HG03064 (cell line): ENCODE measurements around the gene SOCS3.
"Not testable (repeated sequence)": the region's sequence is repeated elsewhere in the genome, so short reads cannot be mapped to it uniquely, and the experiment has no call there.

Experiments
- ATAC-seq: cut with Tn5 transposase; IDR thresholded peaks from one replicate; pipeline ENCODE4 v1.9.1; 2021; ENCODE audit warnings: low read depth; ENCODE audit not compliant: unreplicated experiment

Gene SOCS3

DNA sequence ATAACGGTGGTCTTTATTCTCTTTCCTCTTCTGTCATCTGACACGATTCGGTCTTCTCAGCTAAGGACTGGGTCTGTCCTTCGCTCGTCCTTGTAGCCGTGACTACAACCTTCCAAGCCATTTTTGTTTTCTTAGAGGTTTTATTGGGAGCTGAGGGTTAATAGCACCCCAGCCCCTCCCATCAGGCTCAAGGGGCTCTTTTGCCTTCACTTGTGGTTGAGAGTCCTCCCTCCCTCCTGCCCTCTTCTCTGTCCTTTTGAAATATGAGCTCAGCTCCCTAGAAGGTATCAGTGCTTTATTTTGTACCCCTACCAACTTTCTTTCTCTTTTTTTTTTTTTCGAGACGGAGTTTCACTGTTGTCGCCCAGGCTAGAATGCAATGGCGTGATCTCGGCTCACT is 24.7 kb downstream of the SOCS3 start:
- ATAC-seq = no peak

DNA sequence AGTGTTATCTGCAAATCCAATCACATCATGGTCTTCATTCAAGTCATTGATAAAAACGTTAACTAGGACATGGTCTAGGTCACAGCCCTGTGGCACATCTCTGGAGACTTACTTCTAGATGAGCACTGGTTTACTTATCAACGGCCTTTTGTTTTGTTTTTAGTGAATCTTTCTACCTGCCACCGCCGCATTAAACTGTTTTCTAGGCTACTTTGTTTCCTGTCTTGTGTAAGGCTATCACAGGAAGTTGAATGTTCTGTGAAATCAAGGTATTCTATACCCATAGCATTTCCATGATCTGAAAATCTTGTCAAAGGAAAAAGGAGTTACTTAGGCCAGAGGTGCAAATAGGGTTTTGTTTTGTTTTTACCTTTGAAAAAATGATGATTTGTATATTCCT is 26.9 kb downstream of the SOCS3 start:
- no peak for ATAC-seq

DNA sequence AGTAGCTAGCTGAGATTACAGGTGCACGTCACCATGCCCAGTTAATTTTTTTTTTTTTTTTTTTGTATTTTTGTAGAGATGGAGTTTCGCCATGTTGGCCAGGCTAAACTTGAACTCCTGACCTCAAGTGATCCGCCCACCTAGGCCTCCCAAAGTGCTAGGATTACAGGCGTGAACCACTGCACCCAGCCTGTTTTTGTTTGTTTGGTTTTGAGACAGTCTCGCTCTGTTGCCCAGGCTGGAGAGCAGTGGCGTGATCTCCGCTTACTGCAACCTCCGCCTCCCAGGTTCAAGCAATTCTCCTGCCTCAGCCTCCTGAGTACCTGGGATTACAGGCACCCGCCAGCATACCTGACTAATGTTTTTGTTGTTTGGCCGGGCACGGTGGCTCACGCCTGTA is 28.5 kb downstream of the SOCS3 start:
- ATAC-seq = not testable (repeated sequence)

DNA sequence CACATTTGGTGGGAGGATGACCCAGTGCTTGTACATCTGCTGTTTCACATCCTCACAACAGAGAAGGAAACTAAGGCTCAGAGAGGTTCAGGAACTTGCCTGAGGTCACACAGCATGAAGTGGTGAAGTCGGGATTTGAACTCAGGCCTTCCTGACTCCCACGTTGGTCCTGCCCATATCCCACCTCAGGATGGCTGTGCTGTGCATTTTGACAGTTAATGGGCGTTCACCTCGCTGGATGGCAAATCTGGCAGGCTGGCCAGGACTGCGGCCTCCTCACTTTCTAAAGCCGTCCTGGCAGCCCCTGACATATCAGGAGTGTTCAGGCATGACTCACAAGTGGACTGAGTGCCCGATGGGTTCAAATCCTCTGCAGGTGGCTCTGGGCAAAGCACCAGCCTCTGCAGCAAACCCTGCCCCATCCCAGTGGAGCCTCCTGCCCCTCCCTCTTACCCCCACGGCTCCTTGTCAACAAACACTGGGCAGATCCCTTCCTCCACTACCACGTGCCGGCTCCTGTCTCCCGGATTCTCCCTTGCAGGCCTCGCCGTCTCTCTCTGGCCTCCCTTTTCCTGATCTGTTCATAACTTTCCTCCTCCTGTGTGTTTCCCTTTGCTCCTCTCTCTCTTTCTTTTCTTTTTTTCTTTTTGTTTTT is 29.2 kb downstream of the SOCS3 start:
- no peak for ATAC-seq

DNA sequence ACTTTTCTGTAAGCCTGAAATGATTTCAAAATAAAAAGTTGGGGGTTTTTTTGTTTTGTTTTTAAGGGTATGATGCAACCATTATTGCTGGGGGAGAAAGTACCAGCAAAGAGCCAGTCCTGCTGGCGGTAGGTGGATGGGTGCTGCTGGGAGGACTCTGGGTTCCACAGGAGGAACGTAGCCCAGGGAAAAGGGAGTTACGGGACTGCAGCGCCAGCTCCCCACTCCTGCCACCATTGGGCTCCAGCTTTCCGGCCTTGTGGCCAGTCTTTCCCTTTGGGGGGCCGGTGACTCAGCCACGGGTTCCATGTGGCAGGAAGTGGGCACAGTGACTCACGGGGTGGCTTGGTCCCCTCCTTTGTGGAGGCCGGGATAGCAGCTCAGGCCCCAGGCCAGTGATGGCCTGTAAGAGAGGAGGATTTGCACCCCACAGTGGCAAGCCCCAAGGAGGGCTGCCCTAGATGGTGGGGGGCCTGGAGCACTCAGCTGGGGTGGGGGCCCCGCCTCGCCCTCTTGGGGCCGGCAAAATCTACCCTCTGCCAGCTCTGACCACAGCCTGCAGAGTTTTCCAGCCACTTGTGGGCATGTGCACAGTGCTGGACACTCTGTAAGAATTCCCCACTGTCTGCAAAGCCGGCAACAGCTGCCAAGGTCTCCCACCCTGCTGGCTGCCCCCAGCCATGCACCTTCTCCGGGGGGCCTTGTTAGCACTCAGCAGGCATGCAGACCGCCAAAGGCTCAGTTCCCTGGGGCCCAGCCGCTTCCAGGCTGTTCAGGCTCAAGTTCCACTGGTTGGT is 30.4 kb downstream of the SOCS3 start:
- no peak for ATAC-seq

DNA sequence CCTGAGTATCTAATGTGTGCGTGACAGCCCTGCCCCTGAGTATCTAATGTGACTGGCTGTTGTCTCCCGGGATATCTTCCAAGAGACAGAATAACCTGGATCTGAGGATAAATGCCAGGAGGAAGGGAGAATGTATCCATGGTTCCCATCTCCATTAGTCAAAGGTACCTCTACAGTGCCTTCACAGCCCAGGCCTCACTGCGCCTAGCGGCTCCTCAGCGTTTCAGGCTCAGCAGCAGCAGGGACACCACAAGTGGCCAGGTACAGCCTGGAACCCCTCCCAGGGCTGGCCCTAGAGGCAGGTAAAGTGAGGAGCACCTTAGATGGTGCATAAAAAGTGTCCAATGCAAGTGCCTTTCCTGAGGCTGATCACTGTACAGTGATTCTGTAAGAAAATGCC is 32.0 kb downstream of the SOCS3 start:
- ATAC-seq = no peak

DNA sequence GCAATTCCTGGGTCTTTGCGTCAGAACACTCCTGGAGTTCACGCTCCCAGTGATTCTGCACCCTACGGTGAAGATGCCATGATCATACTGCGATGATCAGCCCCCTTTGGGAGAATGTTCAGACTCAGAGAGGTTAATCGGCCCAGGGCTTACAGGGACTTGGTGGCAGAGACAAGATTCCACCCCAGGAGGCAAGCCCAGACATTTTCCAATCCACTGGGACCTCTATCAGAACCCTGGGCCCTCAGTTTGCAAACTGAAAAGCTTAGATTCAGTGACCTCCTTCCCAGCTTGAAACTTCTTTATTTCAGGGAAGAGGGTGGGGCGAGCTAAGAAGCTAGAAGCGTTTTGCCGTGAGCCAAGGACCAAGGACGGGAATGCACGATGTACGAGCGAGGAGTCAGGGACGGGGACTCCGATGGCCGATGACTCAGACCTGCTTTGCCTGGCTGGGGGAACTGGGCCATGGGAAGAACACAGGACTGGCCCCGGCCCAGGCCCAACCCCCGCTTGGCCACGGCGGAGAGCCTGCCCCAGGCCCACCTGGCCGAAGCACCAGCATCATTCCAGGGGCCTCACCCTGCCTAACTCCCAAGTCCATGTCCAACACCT is 34.7 kb downstream of the SOCS3 start:
- no peak for ATAC-seq

DNA sequence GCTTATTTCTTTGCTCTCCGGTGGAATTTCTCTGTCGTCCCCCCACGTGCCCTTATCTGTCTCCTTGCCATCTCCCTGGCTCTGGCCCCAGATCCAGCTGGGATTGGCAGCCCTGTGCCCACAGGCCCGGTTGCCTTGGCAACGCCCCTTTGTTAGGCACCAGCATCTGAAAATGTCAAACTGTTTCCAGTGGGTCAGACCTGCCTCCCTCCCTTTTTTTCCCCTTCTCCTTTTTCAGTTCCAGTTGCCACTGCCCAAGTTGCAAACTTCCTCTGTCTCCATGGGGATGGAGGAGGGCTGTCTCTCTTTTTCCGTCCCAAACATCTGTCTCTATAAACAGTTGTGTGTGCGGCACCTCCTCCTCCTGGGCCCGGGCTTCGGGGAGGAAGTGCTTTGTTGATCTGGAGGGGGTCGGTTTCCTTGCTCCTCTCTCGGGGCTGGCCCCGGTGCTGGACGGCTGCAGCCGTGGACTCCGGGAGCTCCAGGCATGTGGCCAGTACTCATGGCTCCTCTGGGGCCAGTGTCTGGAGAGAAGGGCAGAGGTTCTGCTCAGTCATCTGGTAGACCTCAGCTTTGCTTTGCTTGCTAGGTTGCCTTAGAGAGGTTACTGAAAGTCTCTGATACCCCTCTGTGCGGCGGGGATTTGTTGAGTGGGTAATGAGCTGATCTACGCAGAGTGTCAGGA is 35.3 kb downstream of the SOCS3 start:
- ATAC-seq = no peak

DNA sequence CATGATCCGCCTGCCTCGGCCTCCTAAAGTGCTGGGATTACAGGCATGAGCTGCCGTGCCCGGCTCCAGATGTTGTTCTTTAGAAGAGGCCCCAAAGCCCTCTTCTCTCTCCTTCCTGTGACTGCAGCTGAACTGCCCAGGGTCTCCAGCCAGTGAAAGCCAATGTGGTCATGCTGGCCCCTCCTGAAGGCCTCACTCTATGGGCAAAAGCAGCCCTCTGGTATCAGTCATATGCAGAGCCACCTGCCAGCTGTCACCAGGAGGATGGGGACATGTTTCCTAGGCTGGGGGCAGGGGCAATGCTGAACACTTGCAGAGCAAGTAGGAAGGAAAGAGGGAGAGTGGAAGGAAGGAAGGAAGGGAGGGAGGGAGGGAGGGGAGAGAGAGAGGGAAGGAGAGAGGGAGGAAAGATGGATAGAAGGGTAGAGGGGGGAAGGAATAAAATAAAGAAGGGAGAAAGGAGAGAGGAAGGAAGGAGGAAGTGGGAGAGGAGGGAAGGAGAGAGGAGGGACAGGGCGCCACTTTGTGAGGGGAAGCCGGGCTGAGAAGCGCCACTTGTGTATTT is 36.0 kb downstream of the SOCS3 start:
- no peak for ATAC-seq

DNA sequence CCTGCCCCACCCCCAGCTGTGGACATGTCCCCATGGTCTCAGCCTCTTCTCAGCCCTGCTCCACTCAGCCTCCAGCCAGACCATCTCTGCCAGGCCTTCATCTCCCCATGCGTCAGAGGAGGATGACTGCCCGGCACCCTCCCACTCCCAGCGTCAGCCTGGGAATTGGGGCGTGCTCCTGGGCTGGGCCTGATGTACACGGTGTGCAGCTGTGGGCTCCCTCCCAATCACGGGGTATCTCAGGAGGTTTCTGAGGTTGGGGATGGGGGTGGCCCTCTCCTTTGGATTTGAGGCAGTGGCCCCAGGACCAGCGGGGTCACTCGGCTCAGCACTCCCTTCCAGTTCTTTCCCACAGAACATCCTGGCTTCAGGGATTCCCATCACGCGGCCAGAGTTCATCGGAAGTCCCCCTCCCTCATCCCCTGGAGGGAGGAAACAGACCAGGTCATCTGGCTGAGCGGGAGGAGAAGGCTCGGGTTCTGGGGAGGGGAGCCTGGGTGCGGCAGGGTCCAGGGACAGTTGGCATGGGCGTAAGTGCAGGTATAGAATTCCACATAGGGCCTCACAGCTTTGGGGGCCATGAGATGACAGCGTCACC is 36.9 kb downstream of the SOCS3 start:
- no peak for ATAC-seq

DNA sequence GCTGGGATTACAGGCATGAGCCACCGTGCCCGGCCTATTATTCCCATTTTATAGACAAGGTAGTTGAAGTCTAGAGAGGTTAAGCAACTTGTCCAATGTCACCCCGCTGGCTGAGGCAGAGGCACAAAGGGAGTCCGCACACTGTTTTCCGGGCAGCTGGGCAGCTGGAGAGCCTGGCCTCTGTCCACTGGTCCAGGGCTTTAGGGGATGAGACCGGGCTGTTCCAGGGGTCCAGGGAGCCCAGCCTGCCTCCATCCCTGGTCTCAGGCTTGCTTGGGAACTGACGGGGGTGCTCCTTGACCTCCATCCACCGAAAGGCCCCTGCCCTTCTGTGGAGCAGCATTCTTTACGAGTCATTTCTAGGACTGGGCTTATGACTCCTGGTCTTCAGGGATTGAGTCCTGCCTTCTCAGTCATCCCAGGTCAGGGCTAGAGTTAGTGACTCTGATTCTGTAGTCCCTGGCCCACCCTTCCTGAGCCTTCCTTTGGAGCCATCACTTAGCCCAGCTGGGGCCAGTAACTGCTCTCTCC is 37.5 kb downstream of the SOCS3 start:
- no peak for ATAC-seq

DNA sequence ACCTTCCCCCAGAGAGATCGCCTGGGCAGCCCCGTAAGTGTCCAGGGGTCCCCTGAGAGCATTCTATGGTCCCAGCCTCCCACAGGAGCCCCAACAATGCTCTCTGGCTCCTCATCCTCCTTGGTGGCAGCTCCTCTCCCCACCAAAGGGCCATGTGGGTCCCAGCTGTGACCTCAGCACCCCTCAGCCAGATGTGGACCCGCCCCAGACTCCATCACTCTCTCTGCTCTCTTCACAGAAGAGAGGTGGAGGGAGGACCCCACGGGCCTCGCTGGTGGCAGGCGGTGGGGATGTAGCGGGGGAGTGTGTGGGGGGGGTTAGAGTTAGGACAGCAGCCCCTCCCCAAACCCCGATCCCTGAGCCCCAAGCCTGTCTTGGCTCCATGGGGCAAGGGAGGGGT is 41.0 kb downstream of the SOCS3 start:
- no peak for ATAC-seq

DNA sequence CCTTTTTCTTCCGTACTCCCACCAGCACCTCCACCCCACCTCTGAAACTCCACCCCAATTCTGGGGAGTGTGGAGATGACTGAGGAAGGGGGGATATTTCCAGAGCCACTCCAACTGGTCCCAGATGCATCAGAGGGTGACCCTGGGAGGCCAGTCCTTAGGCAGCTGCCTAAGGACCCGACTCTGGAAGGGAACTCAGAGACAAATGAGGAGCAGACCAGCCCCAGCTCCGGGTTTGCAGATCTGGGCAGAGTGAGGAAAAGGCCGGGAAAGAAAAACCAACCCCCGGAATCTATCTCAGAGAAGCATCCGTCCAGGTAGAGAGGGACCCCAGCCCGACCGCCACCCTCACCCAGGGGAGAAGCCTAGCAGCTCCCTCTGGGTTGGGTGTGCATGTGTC is 41.5 kb downstream of the SOCS3 start:
- ATAC-seq = no peak

DNA sequence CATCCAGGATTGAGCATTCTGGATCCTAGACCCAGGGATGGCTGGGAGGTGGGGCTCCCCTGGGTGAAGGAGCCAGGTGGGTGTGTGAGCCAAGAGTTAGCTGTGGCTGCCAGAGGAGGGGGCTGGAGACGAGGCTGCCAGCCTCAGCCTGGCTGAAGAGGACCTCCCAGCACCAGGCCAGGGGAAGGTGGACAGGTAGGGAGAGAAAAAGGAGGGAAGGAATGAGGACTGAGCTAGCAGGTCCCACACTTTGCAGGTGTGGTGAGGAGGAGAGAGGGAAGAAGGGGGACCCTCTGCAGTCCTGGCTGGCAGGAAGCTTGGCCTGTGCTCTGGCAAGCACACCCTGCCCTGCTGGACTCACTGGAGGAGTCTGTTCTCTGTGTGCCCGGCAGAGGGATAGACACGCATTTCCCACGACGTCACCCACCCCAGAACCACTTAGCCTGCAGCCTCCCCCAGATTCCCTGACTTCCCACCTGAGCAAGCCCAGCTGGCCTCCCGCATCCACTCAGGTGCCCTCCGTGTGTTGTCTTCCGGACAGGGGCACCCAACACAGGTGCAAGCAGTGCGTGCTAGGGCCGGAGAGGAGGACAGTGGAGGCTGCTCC is 42.0 kb downstream of the SOCS3 start:
- ATAC-seq = no peak

DNA sequence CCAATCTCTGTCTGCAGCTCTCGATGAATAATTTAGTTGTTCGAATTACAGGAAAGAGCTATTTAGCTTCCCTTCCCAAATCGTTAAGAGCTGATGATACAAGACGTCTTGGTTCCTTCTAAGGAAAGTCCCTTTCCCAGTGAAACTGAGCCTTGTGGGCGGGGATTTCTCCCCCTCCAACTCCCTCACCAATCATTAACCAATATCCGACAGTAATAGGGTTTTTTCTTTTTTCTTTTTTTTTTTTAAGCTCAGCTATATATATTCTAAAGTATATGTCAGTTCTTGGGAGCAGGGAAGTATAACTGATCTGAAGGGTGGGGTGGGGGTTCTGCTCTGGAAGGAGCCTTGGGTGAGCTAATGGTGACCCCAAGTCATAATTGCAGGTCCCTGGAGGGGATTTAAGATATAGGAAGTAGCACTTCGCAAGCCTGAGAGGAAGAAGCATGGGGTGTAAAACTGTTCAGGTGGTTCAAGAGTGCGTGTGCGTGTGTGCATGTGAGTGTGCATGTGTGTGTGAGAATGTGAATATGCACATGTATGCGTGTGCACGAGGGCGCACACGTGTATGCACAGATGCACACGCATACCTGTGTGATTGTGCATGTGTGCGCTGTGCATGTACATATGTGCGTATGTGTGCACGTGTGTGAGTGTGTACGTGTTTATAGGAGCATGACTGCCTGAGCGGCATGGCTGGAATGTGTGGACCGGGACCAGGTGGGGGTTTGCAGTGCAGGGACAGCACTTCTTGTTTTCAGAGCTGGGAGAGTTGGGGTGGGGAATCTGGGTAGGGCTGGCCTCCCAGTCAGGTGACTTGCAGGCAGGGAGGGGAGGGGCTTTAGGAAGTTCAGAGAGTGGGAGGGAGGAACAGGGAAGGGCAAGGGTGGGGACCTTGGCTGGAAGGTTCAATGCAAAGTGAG is 42.7 kb downstream of the SOCS3 start:
- no peak for ATAC-seq

DNA sequence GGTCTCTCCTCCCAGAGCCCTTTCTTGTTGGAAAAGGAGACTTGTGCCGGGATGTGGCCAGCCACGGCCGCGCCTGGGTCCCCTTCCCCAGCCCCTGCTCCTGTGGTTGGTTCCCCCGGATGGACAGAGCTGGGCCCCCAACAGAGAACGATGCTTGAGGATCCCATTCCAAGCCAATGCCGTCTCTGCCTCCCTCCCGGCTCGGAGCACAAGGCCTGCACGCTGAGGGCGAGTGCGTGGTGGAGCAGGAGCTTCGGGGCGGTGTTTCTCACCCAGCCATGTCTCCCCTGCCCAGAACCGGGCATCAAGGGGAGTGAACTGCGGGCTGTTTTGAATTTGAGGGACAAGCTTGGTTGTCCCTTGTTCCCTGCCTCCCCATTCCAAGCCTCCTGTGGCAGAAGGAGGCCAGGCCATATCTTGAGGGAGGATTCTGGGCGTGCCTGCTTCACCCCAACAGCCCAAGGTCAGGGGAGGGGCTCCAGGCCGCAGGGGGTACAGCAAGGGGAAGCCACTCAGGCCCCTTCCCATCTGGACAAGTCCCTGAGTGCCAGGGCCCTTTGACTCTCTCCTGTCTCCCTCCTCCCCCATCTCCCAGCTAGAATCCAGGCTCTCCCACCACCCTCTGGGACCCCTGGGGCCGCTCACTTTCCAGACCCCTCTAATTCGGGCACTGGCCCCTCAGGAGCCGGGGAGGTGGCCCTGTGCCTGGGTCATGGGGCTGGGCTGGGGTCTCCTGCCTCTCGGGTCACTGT is 43.6 kb downstream of the SOCS3 start:
- ATAC-seq = no peak

DNA sequence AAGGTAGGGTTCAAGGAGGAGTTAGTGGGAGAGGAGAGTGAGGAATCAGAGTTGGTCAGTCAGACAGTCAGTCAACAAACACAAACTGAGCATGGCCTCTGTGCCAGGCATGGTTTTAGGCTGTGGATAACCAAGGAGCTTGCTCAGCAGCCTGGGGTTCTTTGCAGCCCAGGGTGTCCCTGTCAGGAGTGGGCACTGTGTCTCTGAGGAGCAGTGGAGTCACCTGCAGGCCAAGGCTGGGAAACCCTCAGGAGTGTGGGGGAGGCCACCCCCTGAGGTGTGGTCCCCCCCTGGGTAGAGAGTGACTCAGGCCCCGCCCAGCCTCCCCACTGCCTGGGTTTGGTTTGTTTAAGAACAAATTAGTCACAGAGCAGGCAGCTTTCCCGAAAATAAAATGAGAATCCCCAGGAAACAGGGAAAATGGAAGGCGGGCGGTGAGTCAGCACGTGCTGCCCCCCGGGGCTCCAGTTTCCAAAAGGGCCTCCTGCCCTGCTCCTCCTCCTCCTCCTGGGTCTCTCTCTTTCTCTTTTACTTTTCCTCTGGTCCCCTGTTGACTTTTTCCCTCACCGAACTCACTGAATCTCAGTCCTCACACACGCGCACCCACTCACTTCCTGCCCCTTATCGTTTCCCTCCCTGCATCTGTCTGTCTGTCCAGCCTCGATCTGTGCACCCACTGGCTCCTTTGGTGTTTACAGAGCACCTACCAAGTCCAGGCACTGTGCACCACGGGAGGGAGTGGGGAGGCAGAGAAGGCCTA is 44.3 kb downstream of the SOCS3 start:
- ATAC-seq = no peak
